ENCODE data around the gene ETS1.
"Not testable (repeated sequence)": the region's sequence is repeated elsewhere in the genome, so short reads cannot be mapped to it uniquely, and the experiment has no call there.

ETS1 gene

DNA sequence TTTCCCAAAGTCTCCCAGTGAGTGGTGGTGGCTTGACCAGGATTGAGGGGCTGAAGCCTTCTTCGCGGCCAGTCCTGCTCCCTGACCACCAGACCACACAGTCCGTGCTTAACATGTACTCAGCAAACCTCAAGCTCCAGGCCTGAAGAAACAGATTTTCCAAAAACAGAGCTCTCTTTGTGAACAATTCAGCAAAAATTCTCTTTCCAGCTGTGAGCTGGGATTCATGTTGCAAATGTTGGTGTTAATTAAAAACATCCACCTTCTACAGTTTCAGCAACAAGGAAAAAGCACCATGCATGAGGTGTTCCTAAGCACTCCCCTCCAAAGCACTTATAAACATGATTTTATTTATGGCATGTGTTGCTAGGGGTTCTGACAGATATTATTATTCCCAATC lies 129.5 kb downstream of the ETS1 start:
- no peak for DNase-seq

GRCh38 chr11:128456566-128457268 lies 130.6 kb downstream of the ETS1 start:
- no peak for DNase-seq

GRCh38 chr11:128455766-128456165 lies 131.6 kb downstream of the ETS1 start:
- no peak for DNase-seq

DNA sequence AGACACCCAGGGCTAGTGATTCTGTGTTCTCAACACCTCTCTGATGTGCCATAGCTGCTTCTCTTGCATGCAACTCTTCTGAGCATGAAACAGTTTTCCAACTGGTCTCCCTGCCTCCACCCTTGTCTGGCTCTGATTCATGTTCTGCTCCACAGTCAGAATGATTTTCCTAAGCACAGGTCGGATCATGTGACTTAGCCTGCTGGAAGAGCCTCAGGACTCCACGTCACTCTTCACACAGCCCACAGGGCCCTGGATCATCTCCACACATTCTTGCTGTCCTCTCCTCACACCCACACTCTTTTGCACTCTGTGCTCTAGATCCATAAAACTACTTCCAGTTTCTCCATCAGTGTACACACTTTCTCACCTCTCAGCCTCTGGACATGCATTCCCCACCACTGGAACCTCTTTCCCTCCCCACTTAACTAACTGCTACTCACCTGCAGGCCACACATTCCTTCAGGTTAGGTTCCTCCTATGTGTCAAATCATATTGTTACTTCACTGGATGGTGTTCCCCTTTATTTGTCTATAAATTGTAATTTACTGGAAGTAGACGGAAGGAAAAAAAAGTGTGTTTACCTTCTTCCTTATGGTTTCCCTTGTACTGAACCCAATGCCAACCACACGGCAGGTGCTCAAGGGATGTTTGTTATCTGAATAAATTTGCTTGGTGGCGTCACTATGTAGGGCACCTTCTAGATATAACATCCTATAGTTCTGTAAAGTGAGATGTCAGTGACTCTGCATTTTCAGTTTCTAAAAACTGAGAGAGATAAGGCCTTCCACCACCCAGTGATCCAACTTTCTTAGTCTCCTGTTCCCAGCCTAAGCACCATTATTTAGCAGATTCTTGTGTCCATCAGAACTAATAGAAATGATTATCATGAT lies 133.7 kb downstream of the ETS1 start:
- peak; percentile 18 for DNase-seq

GRCh38 chr11:128451652-128452470 lies 135.5 kb downstream of the ETS1 start:
- no peak for DNase-seq

- no peak for DNase-seq
These were observed 136.3 kb downstream of the ETS1 start for GRCh38 chr11:128450882-128451651.

- not testable (repeated sequence) for DNase-seq
These were observed 136.9 kb downstream of the ETS1 start for GRCh38 chr11:128450425-128450824.

- no peak for DNase-seq
These were observed 138.2 kb downstream of the ETS1 start for GRCh38 chr11:128448981-128449713.

- no peak for DNase-seq
These were observed 139.0 kb downstream of the ETS1 start for GRCh38 chr11:128448200-128448886.

- DNase-seq = no peak
These were observed 140.1 kb downstream of the ETS1 start for GRCh38 chr11:128447233-128447632.

DNA sequence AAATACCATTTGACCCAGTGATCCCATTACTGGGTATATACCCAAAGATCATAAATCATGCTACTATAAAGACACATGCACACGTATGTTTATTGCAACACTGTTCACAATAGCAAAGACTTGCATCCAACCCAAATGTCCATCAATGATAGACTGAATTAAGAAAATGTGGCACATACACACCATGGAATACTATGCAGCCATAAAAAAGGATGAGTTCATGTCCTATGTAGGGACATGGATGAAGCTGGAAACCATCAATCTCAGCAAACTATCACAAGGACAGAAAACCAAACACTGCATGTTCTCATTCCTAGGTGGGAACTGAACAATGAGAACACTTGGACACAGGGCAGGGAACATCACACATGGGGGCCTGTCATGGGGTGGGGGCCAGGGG lies 141.4 kb downstream of the ETS1 start:
- DNase-seq = not testable (repeated sequence)

GRCh38 chr11:128437136-128437535 lies 150.2 kb downstream of the ETS1 start:
- DNase-seq = no peak

- DNase-seq = no peak
These were observed 152.5 kb downstream of the ETS1 start for GRCh38 chr11:128434818-128435217.

DNA sequence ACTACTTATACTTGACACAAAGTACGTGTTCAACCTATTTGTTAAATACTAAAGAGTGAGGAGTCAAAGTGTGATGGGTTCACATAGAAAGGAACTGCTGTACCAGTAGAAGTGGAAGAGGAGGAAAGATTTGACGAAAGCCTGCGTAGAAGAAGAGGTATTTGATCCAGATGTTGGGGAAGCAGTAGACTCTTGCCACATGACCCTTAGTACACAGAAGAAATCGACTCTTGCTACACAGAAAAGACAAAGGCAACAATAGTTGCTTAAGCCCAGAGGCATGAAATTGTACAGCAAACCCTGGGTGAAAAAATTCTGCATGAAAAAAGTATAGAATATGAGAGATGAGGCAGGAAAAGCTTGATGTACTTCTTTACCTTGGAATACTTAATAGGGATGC lies 152.9 kb downstream of the ETS1 start:
- DNase-seq = no peak

- no peak for DNase-seq
These were observed 154.4 kb downstream of the ETS1 start for GRCh38 chr11:128432926-128433325.

DNA sequence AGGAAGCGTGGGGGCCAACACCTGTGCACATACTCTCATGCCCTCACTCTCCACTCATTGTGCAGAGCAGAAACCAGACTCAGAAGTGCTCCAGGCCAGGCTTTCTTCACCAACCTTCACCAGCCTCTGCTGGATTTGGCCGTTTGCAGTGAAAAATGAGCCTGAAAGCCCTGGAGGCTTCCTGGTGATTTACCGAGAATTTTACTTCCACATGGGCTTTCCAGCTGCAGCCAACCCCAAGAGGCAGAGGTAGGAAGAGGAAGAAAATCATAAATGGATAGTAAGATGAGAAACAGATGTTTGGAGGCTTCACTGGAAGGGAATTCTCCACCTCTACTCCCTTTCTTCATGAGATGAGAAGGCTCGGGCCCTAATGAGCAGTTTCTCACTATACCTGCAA lies 155.4 kb downstream of the ETS1 start:
- DNase-seq = no peak

DNA sequence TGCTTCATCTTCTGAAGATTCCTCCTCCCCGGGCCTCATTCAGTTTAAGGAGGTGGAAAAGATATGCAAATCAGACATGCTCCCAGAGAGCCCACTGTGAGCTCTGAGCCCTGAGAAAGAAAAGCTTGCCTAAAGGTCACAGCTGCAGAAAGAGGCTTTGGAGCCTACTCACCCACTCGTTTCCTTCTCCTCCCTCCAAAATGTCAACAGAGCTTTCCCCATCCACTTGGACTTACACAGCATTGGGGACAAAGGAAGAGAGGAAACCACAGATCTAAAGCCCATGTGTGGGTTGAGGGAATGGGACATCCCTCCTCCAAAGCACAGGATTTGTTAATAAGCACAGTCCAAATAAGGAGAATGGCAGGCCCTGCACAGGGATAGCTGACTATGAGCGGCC lies 158.4 kb downstream of the ETS1 start:
- no peak for DNase-seq

GRCh38 chr11:128424851-128425285 lies 162.5 kb downstream of the ETS1 start:
- no peak for DNase-seq

DNA sequence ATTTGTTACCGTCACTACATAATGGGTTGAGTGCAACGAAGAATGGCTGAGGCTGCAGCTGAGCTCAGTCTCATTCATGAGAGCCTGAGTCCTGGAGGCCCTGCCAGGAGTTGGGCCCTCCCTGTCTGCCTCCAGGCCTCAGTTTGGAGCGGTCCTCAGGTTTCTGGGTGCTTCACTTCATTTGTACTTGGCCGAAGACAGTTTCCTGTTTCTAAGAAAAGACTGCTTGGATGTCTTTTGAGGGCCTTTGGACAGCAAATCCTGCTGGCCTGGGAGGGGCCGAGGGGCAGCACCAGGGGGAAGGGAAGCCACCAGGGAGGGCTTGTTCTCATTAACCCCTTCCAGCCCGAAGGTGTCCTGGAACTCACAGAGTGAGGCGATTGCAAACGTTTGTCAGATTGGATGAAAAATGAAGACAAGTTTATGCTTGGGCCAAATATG lies 163.1 kb downstream of the ETS1 start:
- no peak for DNase-seq

DNA sequence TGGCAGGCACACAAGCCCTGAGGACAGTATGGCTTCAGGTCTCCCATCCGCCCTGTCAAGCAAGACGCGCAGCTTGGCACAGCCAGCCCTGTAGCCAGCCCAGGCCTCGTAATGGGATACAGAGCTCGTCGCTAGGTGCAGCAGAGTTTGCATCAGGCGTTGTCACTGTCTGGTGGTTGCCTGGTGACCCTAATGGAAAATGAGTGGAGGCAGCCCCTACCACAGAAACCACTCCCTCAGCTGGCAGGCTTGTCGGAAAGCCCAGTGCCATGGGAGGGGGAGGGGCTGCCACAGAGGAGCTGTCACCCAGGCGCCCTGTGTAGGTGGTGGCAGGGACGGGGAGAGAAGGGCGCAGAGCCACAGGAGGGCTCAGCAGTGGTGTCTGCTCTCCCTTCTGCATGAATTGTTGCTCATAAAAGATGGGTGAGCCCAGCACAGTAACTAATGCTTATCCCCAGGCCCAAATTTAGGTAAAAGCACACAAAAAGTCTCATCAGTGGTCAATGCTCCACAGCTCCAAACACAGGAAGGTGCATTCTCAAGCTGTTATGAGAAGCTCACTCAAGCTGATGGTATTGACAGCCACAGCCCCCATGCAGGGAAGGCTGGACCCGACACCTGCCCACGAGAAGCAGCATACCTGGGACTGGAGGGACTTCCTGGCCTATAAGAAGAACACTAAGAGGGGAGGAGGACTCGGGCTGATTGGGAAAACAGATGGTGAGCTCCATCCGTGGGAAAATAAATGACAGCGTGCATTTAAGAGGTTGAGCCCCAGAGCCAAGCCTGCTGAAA lies 164.6 kb downstream of the ETS1 start:
- DNase-seq = peak; percentile 62
